Measurements from ENCODE around the gene CDPF1. TPM values are rescaled to one million over a fixed set of nuclear protein-coding genes. Genes with fewer than 3 reads are reported as not detected.

CDPF1 gene
- total RNA-seq, 1 experiment from 2014 or later = 11.2 TPM

DNA sequence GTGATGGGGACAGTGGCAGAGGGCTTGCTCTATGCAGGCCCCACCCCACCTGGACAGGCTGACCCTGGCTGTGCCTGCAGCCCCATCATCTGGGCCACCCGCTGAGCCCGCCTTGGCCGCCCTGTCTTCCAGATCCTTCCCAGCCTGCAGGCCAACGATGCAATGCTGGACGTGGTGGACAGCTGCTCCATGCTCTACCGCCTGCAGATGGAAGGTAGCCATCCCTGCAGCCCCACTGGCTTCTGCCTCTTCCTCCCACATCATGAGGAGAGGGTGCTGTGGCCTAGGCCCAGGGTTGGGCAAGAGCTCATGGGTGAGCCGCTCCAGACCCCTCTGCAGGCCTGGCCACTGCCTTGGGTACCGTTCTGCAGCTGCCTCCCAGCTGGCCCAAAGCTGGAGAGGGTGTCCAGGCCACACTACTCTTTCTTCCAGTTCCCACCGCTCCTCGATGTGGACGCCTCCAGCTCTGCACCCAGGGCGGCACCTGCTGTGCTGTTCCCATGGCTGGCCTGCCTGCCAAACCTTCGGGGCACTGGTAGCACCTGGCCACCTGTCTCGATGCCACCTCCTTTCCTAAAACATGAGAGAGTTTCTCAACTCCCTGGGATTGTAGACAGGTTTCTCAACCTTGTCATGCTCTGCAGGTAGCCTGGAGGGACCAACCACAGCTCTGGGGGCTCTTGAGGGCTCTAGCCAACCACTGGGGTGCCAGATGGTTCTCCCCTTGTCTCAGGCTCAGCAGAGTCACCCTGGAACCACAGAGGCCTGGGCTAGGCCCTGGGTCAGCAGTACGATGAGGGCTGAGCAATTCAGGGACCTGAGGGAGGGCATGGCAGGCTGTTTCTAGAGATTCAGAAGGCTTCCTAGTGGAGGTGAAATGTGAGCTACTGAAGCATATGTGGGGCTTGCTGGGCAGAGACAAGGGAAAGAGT is 37.1 kb upstream of the CDPF1 start:
- BruUV-seq (replicated peaks) = no TSS peak
- intact Hi-C loops (cut with micrococcal nuclease; ENCODE audit: unreplicated experiment) (no loop called here), in situ Hi-C loops (cut with HindIII; ENCODE audit: low pct_unique_long_range_greater_than_20kb, low sequenced_read_pairs) (no loop called here)
- ATAC-seq (no peak), DNase-seq (ENCODE audit: low read depth, low spot score) (no peak)
- H3K27me3 ChIP-seq (ENCODE audit: control insufficient read depth, insufficient read depth, low read length) = no peaks in the 10 kb centered on the region
- no peak overlapping the region for H3K27ac ChIP-seq (ENCODE audit: low read length)
- no peaks in the 10 kb centered on the region for H3K9me3 ChIP-seq (ENCODE audit: control insufficient read depth, insufficient read depth, low read depth, low read length)
- no peaks in the 10 kb centered on the region for H3K4me1 ChIP-seq (ENCODE audit: control insufficient read depth, insufficient read depth, low read length)
- TF ChIP-seq POLR2AphosphoS5 (IDR thresholded peaks at IDR 0.05; ENCODE audit: low read depth, low read length) (no peak), TCF7L2 (IDR thresholded peaks at IDR 0.05; ENCODE audit: low read depth, low read length) (no peak), SIN3A (IDR thresholded peaks at IDR 0.05; ENCODE audit: borderline replicate concordance, insufficient read depth, low read depth, low read length) (no peak)
- TF ChIP-seq, protein P1, sequence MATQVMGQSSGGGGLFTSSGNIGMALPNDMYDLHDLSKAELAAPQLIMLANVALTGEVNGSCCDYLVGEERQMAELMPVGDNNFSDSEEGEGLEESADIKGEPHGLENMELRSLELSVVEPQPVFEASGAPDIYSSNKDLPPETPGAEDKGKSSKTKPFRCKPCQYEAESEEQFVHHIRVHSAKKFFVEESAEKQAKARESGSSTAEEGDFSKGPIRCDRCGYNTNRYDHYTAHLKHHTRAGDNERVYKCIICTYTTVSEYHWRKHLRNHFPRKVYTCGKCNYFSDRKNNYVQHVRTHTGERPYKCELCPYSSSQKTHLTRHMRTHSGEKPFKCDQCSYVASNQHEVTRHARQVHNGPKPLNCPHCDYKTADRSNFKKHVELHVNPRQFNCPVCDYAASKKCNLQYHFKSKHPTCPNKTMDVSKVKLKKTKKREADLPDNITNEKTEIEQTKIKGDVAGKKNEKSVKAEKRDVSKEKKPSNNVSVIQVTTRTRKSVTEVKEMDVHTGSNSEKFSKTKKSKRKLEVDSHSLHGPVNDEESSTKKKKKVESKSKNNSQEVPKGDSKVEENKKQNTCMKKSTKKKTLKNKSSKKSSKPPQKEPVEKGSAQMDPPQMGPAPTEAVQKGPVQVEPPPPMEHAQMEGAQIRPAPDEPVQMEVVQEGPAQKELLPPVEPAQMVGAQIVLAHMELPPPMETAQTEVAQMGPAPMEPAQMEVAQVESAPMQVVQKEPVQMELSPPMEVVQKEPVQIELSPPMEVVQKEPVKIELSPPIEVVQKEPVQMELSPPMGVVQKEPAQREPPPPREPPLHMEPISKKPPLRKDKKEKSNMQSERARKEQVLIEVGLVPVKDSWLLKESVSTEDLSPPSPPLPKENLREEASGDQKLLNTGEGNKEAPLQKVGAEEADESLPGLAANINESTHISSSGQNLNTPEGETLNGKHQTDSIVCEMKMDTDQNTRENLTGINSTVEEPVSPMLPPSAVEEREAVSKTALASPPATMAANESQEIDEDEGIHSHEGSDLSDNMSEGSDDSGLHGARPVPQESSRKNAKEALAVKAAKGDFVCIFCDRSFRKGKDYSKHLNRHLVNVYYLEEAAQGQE (IDR thresholded peaks at IDR 0.05; ENCODE audit: insufficient read depth in 1 of 2, low read depth in 2 of 2, low read length in 1 of 2) = no peak
- ChIA-PET POLR2A (interaction anchor here (0.6 kb wide), 1 partner anchor 698 kb away, joined by 4 read pairs; no protein-coding TSS in a partner anchor), CTCF (interaction anchor here (0.7 kb wide), 1 partner anchor 55 kb away, joined by 3 read pairs; no protein-coding TSS in a partner anchor)
- no peaks in the 10 kb centered on the region for H3K36me3 ChIP-seq (ENCODE audit: control insufficient read depth, insufficient read depth, low read length)
- no peak overlapping the region for H3K4me3 ChIP-seq (ENCODE audit: low read depth in 2 of 2, low read length in 2 of 2)

DNA sequence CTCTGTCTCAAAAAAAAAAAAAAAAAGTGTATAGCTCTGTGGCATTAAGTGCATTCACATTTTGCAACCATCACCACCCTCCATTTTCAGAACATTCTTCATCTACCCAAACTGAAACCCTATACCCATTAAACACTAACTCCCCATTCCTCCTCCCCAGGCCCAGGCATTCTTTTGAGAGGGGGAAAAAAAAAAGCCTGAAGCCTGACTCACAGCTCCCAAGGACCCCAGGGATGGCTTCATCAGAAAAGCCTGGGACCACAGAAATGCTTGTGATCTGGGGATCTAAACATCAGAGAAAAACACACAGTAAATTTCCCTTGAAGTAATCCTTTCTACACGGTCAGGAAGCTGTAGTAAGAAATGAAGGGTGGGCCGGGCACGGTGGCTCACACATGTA is 35.9 kb upstream of the CDPF1 start:
- no peaks in the 10 kb centered on the region for H3K27me3 ChIP-seq (ENCODE audit: control insufficient read depth, insufficient read depth, low read length)
- ChIA-PET CTCF (no interaction called here), POLR2A (no interaction called here)
- H3K36me3 ChIP-seq (ENCODE audit: control insufficient read depth, insufficient read depth, low read length) = no peaks in the 10 kb centered on the region
- TF ChIP-seq, protein P2, sequence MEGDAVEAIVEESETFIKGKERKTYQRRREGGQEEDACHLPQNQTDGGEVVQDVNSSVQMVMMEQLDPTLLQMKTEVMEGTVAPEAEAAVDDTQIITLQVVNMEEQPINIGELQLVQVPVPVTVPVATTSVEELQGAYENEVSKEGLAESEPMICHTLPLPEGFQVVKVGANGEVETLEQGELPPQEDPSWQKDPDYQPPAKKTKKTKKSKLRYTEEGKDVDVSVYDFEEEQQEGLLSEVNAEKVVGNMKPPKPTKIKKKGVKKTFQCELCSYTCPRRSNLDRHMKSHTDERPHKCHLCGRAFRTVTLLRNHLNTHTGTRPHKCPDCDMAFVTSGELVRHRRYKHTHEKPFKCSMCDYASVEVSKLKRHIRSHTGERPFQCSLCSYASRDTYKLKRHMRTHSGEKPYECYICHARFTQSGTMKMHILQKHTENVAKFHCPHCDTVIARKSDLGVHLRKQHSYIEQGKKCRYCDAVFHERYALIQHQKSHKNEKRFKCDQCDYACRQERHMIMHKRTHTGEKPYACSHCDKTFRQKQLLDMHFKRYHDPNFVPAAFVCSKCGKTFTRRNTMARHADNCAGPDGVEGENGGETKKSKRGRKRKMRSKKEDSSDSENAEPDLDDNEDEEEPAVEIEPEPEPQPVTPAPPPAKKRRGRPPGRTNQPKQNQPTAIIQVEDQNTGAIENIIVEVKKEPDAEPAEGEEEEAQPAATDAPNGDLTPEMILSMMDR (IDR thresholded peaks at IDR 0.05) = no peak
- H3K9me3 ChIP-seq (ENCODE audit: control insufficient read depth, insufficient read depth, low read depth, low read length) = no peaks in the 10 kb centered on the region
- H3K27ac ChIP-seq (ENCODE audit: low read length) = no peak overlapping the region
- in situ Hi-C loops (cut with HindIII; ENCODE audit: low pct_unique_long_range_greater_than_20kb, low sequenced_read_pairs) = no loop called here
- ATAC-seq (no peak), DNase-seq (ENCODE audit: low read depth, low spot score) (no peak)
- intact Hi-C loops (cut with micrococcal nuclease; ENCODE audit: unreplicated experiment) = no loop called here
- H3K4me1 ChIP-seq (ENCODE audit: control insufficient read depth, insufficient read depth, low read length) = no peaks in the 10 kb centered on the region
- no TSS peak for BruUV-seq (replicated peaks)
- no peak overlapping the region for H3K4me3 ChIP-seq (ENCODE audit: low read depth in 2 of 2, low read length in 2 of 2)

Measured in Panc1 (cell line).